ENCODE measurements around the gene LPO. TPM values are rescaled to one million over a fixed set of nuclear protein-coding genes. Genes with fewer than 3 reads are reported as not detected.

The LPO gene
- not detected in 2 replicates for total RNA-seq

- DNase-seq (ENCODE audit: low read depth in 2 of 2) = no peak
Observed at GRCh38 chr17:58238147-58238634, at the start of gene LPO. TSS of gene LPO (plus strand) at chr17:58238584. CDS start at chr17:58242980, 4,396 bp downstream.

GRCh38 chr17:58189436-58190146, 48.8 kb upstream of the LPO start:
- DNase-seq (ENCODE audit: low read depth in 2 of 2) = peak in 1 of 2 donors; percentile 68

- DNase-seq (ENCODE audit: low read depth in 2 of 2) = no peak
Observed at GRCh38 chr17:58191241-58191896, 47.0 kb upstream of the LPO start.

DNA sequence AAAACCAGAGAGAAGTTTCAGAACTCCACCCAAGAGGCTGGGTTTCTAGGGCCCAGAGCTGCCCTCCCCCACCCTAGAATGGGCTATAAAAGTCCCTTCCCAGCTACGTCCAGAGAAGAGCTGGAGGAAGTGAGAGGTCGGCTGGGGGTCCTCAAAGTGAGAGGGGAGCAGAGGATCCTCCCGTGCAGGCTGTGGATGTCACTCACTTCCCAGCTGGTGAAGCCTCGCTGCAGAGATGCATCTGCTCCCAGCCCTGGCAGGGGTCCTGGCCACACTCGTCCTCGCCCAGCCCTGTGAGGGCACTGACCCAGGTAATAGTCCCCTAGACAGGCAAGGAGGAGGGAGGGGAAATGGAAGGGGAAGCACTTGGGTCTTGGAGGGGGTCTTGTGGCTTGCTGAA, 45.8 kb upstream of the LPO start, which contains the start of gene EPX:
Gene EPX, plus strand, starts transcription at position 115 of the 400 bp plus-strand sequence. Its CDS starts 121 bp downstream, at position 236.
- DNase-seq (ENCODE audit: low read depth in 2 of 2) = no peak

DNA sequence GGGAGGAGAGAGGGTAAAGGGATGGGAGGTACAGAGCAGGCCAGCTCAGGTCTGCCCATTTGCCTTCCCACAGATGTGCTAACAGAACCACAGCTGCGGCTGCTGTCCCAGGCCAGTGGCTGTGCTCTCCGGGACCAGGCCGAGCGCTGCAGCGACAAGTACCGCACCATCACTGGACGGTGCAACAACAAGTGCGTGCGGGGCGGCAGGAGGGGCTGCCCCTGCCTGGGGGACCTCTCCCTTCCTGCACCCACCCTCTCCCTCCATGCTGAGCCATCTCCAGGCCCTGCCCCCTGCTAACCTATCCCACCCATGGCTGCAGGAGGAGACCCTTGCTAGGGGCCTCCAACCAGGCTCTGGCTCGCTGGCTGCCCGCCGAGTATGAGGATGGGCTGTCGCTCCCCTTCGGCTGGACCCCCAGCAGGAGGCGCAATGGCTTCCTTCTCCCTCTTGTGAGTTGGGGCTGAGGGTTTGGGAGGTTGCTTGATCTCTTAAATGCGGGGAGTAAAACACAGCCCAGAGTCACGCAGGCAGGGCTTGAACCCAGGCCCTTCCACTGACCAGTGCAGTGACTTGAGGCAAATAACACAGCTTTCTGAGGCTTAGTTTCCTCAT, 44.6 kb upstream of the LPO start:
- no peak for DNase-seq (ENCODE audit: low read depth in 2 of 2)

GRCh38 chr17:58195518-58196123, 42.8 kb upstream of the LPO start:
- DNase-seq (ENCODE audit: low read depth in 2 of 2) = no peak

GRCh38 chr17:58196610-58197009, 41.8 kb upstream of the LPO start:
- DNase-seq (ENCODE audit: low read depth in 2 of 2) = no peak

DNA sequence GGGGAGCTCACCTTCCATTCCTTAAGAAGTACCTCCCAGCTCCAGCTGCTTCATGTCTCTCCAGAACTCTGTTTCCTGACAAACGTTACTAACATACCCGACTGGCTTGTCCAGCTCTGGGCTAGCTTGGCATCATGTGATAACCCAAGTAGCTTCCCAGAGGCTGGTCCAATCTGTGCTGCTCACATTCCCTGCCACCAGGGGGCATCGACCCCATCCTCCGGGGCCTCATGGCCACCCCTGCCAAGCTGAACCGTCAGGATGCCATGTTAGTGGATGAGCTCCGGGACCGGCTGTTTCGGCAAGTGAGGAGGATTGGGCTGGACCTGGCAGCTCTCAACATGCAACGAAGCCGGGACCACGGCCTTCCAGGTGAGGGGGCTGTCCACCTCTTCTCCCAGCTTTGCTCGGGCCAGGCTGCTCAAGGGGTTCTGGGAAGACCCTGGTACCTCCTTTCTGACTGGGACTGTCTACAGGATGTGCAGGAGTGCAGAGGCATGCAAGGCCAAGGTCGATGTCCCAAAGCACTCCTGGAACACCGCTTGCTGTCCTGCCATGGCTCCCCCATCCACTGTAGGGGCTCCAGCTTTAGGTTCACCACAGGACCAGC, 38.3 kb upstream of the LPO start:
- DNase-seq (ENCODE audit: low read depth in 2 of 2) = peak; percentile 51 to 68

DNA sequence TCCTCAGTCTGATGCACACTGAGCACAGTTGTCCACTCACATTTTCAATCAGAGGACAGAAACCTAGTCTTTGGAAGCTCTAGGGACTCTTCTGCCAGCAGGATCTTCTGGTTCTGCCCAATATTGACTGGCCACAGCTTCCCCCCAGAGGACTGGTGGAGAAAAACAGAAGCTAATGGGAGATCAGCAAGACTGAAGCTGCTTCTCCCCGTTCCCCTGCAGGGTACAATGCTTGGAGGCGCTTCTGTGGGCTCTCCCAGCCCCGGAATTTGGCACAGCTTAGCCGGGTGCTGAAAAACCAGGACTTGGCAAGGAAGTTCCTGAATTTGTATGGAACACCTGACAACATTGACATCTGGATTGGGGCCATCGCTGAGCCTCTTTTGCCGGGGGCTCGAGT, 35.5 kb upstream of the LPO start:
- DNase-seq (ENCODE audit: low read depth in 2 of 2) = no peak

DNA sequence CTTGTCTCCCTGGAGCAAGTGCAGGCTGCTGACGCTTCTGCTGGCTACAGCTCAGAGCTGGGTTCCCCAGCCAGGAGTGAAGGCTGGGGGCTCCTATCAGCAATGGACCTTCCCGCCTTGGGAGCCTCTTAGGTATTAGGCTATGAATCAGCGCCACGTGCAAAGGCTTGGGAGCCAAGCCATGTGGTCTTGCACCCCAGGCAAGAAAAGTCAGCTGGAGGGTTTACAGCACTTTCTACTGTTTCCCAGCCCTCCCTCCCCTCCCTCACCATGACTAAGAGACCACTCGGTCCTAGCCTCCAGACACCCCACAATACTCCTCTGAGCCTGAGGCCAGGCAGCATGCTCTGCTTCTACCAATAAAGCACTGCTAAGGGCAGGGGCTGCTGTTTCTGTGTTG, 33.6 kb upstream of the LPO start:
- DNase-seq (ENCODE audit: low read depth in 2 of 2) = no peak

- no peak for DNase-seq (ENCODE audit: low read depth in 2 of 2)
Observed at GRCh38 chr17:58205936-58206335, 32.4 kb upstream of the LPO start.

GRCh38 chr17:58207451-58207850, 30.9 kb upstream of the LPO start:
- no peak for DNase-seq (ENCODE audit: low read depth in 2 of 2)

DNA sequence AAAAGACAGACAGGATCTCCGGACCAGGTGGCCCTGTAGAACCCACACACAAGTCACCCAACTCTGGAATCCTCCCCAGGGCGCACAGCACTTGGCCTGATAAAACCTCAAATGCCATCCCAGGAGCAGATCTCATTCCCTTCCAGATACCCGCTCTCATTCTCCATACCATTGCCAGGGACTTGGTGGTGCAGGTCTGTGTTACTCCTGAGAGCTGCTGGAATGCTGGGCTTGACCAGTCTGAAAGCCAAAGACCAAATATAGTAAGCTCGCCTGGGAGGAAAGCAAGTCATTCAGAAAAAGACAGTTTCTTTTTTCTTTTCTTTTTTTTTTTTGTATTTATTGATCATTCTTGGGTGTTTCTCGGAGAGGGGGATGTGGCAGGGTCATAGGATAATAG, 30.0 kb upstream of the LPO start:
- DNase-seq (ENCODE audit: low read depth in 2 of 2) = no peak

GRCh38 chr17:58210922-58211321, 27.5 kb upstream of the LPO start:
- no peak for DNase-seq (ENCODE audit: low read depth in 2 of 2)

- DNase-seq (ENCODE audit: low read depth in 2 of 2) = no peak
Observed at GRCh38 chr17:58215685-58216084, 22.7 kb upstream of the LPO start.

DNA sequence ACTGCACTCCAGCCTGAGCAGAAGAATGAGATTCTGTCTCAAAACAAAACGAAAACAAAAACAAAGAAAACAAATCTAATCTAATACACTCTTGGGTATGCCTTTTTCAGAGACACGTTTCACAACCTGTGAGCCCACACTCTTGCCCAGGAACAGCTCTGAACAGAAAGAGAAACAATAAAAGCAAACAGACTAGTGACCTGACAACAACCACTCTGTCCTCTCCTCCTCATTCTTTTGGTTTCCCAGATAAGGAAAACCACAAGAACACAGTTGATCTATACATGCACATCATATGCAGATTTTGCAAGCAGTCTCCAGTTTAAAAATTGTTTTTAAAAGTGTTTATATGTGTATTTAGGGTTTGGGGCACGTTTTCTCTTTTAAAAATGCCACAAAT, 20.6 kb upstream of the LPO start:
- no peak for DNase-seq (ENCODE audit: low read depth in 2 of 2)

DNA sequence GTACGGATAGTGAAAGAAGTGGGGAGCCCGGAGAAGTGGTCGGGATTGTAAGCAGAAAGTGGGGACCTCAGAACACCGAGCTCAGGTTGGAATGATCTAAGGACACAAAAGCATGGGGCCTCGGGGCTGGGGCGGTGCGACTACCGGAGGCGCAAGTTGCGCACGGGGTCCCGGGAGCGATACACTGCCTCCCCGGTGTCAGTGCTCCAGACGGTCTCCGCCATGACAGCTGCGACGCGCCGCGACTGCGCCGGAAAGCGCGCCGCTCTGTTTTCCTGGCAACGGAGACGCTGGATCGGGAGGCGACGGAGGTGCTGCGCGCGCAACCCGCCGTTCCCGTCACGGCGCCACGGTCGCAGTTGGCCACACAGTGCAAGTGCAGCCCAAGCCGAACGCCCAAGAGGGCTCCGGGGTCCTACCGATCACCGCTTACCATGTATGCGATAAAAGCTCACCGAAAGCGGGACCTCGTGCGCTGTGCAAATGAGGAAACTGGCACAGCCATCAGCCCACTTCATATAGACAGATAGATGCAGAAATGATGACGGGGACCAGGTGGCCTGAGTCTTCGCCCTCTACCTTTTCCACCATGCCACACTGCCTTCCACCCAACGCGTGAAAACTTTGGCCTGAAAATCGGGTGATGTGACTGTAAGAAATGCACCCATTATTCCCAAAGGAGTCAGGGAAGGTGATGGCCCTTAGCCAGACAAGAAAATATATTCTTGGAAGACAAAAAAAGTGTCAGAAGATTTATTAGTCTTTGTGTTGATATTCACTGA, 19.2 kb upstream of the LPO start, which contains the start of gene MKS1:
Gene MKS1, minus strand, starts transcription at position 249 of the 782 bp plus-strand sequence. Its CDS starts 25 bp downstream, at position 224.
- peak; percentile 93 to 97 for DNase-seq (ENCODE audit: low read depth in 2 of 2)

GRCh38 chr17:58219789-58220183, 18.6 kb upstream of the LPO start:
- DNase-seq (ENCODE audit: low read depth in 2 of 2) = peak in 1 of 2 donors; percentile 54

DNA sequence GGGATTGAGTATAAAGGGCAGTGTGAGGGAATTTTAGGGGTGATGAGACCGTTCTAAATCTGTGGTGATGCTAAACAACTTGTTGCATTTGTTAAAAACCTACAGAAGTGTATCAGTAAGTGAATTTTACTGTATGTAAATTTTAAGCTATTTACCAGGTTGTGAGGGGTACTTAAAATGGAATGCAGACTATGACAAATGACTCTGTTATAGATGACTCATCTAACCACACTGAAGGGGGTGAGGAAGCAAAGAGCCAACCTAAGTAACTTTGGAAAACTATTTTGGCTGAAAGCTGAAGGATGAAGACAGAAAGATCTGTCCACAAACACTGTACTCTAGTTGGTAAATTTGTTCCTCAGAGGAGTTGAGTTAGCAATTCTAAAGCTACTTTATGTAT, 14.1 kb upstream of the LPO start:
- peak in 1 of 2 donors; percentile 22 for DNase-seq (ENCODE audit: low read depth in 2 of 2)

GRCh38 chr17:58227733-58228132, 10.7 kb upstream of the LPO start:
- no peak for DNase-seq (ENCODE audit: low read depth in 2 of 2)

- no peak for DNase-seq (ENCODE audit: low read depth in 2 of 2)
Observed at GRCh38 chr17:58228679-58229078, 9.7 kb upstream of the LPO start.
